HepG2 (cell line): ENCODE data around the gene EXOC6B. TPM values are rescaled to one million over a fixed set of nuclear protein-coding genes. Genes with fewer than 3 reads are reported as not detected.

Experiments used
- ARNT ChIP-seq: fragments of 450-650 bp; IDR thresholded peaks from 2 replicates; pipeline ENCODE4 v1.6.1; 2017
- CBFB ChIP-seq: sonication (generic); formaldehyde crosslinking; IDR thresholded peaks from 2 replicates; pipeline ENCODE4 v1.4.0; 2020; ENCODE audit warnings: missing genetic modification reagents
- FOXA1 ChIP-seq, 2 experiments: fragments of 450-650 bp in 1 of 2; sonication (generic) in 1 of 2; formaldehyde crosslinking in 1 of 2; IDR thresholded peaks; 2 replicates each; pipeline versions ENCODE4 v1.4.0 to v1.6.1; 2016 to 2020; ENCODE audit warnings: missing genetic modification reagents in 1 of 2
- FOXP1 ChIP-seq, 2 experiments: fragments of 450-650 bp in 1 of 2; IDR thresholded peaks; 2 replicates each; pipeline ENCODE4 v1.6.1; 2017 to 2018; ENCODE audit warnings: antibody characterized with exemption in 1 of 2
- KMT2B ChIP-seq: IDR thresholded peaks from 2 replicates; pipeline ENCODE4 v1.6.1; 2016; ENCODE audit warnings: missing genetic modification reagents, missing compliant biosample characterization
- LCORL ChIP-seq, 2 experiments: fragments of 450-650 bp in 1 of 2; sonication (generic) in 1 of 2; formaldehyde crosslinking in 1 of 2; IDR thresholded peaks; 2 replicates each; pipeline versions ENCODE4 v1.5.0 to v1.6.1; 2017 to 2020; ENCODE audit warnings: antibody characterized with exemption in 1 of 2, missing genetic modification reagents in 1 of 2
- NFE2 ChIP-seq: sonication (generic); formaldehyde crosslinking; IDR thresholded peaks from 2 replicates; pipeline ENCODE4 v1.4.0; 2020; ENCODE audit warnings: missing genetic modification reagents
- NKX3-1 ChIP-seq: sonication (generic); formaldehyde crosslinking; IDR thresholded peaks from 2 replicates; pipeline ENCODE4 v1.5.0; 2020; ENCODE audit warnings: missing genetic modification reagents
- NR2F2 ChIP-seq: IDR thresholded peaks from 2 replicates; pipeline ENCODE4 v1.6.1; 2012; ENCODE audit warnings: low read depth, inconsistent platforms, borderline replicate concordance
- NR2F6 ChIP-seq, 2 experiments: IDR thresholded peaks; 2 replicates each; pipeline ENCODE4 v1.6.1; 2016; ENCODE audit warnings: antibody characterized with exemption in 1 of 2, mild to moderate bottlenecking in 1 of 2
- RXRA ChIP-seq: sonication (generic); formaldehyde crosslinking; IDR thresholded peaks from 2 replicates; pipeline ENCODE4 v1.5.1; 2020; ENCODE audit warnings: missing genetic modification reagents
- RXRB ChIP-seq: IDR thresholded peaks from 2 replicates; pipeline ENCODE4 v1.6.1; 2016; ENCODE audit warnings: borderline replicate concordance, missing genetic modification reagents, missing compliant biosample characterization
- SKI ChIP-seq: fragments of 450-650 bp; IDR thresholded peaks from one replicate; pipeline ENCODE4 v1.6.1; 2018; ENCODE audit warnings: mild to moderate bottlenecking; ENCODE audit not compliant: partially characterized antibody
- SRF ChIP-seq: IDR thresholded peaks from 2 replicates; pipeline ENCODE4 v1.6.1; 2011; ENCODE audit warnings: mild to moderate bottlenecking, low read depth, low read length, moderate library complexity
- SSRP1 ChIP-seq: IDR thresholded peaks from 2 replicates; pipeline ENCODE4 v1.6.1; 2016; ENCODE audit warnings: control low read depth
- TARDBP ChIP-seq: sonication (generic); formaldehyde crosslinking; IDR thresholded peaks from 2 replicates; pipeline ENCODE4 v1.8.0; 2022; ENCODE audit warnings: mild to moderate bottlenecking, missing genetic modification reagents
- TBL1XR1 ChIP-seq: fragments of 150-350 bp; IDR thresholded peaks from 2 replicates; pipeline ENCODE4 v1.6.1; 2014; ENCODE audit warnings: borderline replicate concordance, low read length; ENCODE audit not compliant: partially characterized antibody
- TP53 ChIP-seq: sonication (generic); formaldehyde crosslinking; conservative IDR thresholded peaks from 2 replicates; pipeline ENCODE4 v1.4.0; 2020; ENCODE audit warnings: missing genetic modification reagents
- polyA plus RNA-seq, 8 experiments: library from polyadenylated mRNA; depleted of rRNA in 3 of 8; stranded (reverse) in 7 of 8; unstranded in 1 of 8; fragments of >200 nt; fragmentation: Illumina TruSeq in 4 of 8; extraction: Trizol in 4 of 8; gene quantifications; 2 replicates each; pipeline versions ENCODE4 v1.2.1 to v1.2.3, GENCODE V29; 2011 to 2016; ENCODE audit warnings: low read depth in 4 of 8, missing spikeins in 1 of 8, mixed read lengths in 1 of 8; ENCODE audit not compliant: insufficient read depth in 1 of 8
- total RNA-seq, 5 experiments: library from RNA; depleted of rRNA; stranded (reverse); fragments of >200 nt; fragmentation: Illumina TruSeq; extraction: Trizol; gene quantifications; 2 replicates each; pipeline ENCODE4 v1.2.3, GENCODE V29; 2016; ENCODE audit warnings: low read depth in 1 of 5
- TF ChIP-seq, protein P1 (sequence below): fragments of 450-650 bp; IDR thresholded peaks from 2 replicates; pipeline ENCODE4 v1.6.1; 2016
- TF ChIP-seq, protein P2 (sequence below): sonication (generic); formaldehyde crosslinking; IDR thresholded peaks from 2 replicates; pipeline ENCODE4 v1.4.0; 2020; ENCODE audit warnings: missing genetic modification reagents, mild to moderate bottlenecking, borderline replicate concordance
- TF ChIP-seq, protein P3 (sequence below), 2 experiments: sonication (generic) in 1 of 2; formaldehyde crosslinking in 1 of 2; IDR thresholded peaks; 2 replicates each; pipeline versions ENCODE4 v1.4.0 to v1.6.1; 2016 to 2020; ENCODE audit warnings: borderline replicate concordance in 1 of 2, low read depth in 1 of 2, mild to moderate bottlenecking in 1 of 2, missing genetic modification reagents in 1 of 2
- TF ChIP-seq, protein P4 (sequence below): sonication (generic); formaldehyde crosslinking; conservative IDR thresholded peaks from 2 replicates; pipeline ENCODE4 v1.4.0; 2020; ENCODE audit warnings: missing genetic modification reagents

EXOC6B gene
- total and polyA plus RNA-seq, 2 of the 13 experiments (the other 11 are each of a cell fraction or from before 2014, with no cell fraction given) = 9.1 to 15.9 TPM

DNA sequence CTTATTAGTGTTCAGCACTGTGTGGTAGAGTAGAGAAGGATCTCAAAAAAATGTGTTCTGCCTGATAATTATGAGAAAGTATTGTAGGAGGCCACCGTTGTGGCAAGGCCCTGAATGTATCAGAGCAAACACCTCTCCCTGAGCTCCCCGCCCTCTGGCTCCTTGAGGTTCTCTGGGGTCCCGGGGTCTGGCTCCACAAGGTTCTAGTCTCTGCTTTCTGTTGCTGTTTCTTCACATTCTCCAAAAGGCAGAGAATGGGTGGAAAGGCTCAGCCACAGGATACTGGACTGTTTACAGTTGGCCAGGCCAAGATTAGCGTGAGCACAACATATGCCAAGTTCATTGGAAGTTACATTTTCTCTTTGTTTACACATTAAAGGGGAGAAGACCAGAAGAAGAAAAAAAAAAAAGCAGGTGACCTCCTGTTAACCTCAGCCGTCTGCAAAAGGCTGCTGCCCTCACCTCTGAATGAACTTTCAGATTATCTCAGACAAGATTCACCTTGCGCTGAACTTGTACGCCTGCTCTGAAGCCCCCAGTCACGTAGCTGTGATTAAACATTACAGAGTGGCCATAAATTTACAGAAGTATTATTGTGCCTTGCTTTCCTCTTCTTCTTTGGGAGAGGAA, 621.6 kb downstream of the EXOC6B start (continued):
- TF ChIP-seq TBL1XR1 (peak; percentile 37), KMT2B (CRISPR knock-in tag) (no peak), FOXP1 (IDR thresholded peaks at IDR 0.05) (no peak), FOXP1 (CRISPR knock-in tag; IDR thresholded peaks at IDR 0.05) (peak; percentile 49; the same call in 1 of the 2 replicates), NFE2 (CRISPR knock-in tag) (no peak), RXRA (CRISPR knock-in tag) (peak; percentile 91; the same call in 1 of the 2 replicates), CBFB (CRISPR knock-in tag) (no peak), NKX3-1 (CRISPR knock-in tag) (no peak), SKI (peak; percentile 60), LCORL (IDR thresholded peaks at IDR 0.05) (no peak), LCORL (CRISPR knock-in tag; IDR thresholded peaks at IDR 0.05) (0 out of 2 replicates have a peak, but pooled peaks have one; percentile 38), TP53 (CRISPR knock-in tag) (no peak), FOXA1 (IDR thresholded peaks at IDR 0.05) (no peak), FOXA1 (CRISPR knock-in tag; IDR thresholded peaks at IDR 0.05) (peak; percentile 51), RXRB (CRISPR knock-in tag) (peak; percentile 88), SSRP1 (CRISPR knock-in tag) (0 out of 2 replicates have a peak, but pooled peaks have one; percentile 30), ARNT (no peak), TARDBP (CRISPR knock-in tag) (peak; percentile 46; the same call in 1 of the 2 replicates), SRF (no peak), NR2F2 (peak; percentile 37; the same call in 1 of the 2 replicates), NR2F6 (IDR thresholded peaks at IDR 0.05) (0 out of 2 replicates have a peak, but pooled peaks have one; percentile 29), NR2F6 (CRISPR knock-in tag; IDR thresholded peaks at IDR 0.05) (no peak)
- TF ChIP-seq, protein P1, sequence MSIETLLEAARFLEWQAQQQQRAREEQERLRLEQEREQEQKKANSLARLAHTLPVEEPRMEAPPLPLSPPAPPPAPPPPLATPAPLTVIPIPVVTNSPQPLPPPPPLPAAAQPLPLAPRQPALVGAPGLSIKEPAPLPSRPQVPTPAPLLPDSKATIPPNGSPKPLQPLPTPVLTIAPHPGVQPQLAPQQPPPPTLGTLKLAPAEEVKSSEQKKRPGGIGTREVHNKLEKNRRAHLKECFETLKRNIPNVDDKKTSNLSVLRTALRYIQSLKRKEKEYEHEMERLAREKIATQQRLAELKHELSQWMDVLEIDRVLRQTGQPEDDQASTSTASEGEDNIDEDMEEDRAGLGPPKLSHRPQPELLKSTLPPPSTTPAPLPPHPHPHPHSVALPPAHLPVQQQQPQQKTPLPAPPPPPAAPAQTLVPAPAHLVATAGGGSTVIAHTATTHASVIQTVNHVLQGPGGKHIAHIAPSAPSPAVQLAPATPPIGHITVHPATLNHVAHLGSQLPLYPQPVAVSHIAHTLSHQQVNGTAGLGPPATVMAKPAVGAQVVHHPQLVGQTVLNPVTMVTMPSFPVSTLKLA = no peak
- TF ChIP-seq, protein P2, sequence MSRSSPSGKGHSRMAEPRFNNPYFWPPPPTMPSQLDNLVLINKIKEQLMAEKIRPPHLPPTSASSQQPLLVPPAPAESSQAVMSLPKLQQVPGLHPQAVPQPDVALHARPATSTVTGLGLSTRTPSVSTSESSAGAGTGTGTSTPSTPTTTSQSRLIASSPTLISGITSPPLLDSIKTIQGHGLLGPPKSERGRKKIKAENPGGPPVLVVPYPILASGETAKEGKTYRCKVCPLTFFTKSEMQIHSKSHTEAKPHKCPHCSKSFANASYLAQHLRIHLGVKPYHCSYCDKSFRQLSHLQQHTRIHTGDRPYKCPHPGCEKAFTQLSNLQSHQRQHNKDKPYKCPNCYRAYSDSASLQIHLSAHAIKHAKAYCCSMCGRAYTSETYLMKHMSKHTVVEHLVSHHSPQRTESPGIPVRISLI (CRISPR knock-in tag) = peak; percentile 85
- TF ChIP-seq, protein P3, sequence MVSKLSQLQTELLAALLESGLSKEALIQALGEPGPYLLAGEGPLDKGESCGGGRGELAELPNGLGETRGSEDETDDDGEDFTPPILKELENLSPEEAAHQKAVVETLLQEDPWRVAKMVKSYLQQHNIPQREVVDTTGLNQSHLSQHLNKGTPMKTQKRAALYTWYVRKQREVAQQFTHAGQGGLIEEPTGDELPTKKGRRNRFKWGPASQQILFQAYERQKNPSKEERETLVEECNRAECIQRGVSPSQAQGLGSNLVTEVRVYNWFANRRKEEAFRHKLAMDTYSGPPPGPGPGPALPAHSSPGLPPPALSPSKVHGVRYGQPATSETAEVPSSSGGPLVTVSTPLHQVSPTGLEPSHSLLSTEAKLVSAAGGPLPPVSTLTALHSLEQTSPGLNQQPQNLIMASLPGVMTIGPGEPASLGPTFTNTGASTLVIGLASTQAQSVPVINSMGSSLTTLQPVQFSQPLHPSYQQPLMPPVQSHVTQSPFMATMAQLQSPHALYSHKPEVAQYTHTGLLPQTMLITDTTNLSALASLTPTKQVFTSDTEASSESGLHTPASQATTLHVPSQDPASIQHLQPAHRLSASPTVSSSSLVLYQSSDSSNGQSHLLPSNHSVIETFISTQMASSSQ (IDR thresholded peaks at IDR 0.05; ENCODE audit: low read depth) = no peak
- TF ChIP-seq, protein P3 (CRISPR knock-in tag; IDR thresholded peaks at IDR 0.05; ENCODE audit: borderline replicate concordance) = 0 out of 2 replicates have a peak, but pooled peaks have one; percentile 30
- TF ChIP-seq, protein P4, sequence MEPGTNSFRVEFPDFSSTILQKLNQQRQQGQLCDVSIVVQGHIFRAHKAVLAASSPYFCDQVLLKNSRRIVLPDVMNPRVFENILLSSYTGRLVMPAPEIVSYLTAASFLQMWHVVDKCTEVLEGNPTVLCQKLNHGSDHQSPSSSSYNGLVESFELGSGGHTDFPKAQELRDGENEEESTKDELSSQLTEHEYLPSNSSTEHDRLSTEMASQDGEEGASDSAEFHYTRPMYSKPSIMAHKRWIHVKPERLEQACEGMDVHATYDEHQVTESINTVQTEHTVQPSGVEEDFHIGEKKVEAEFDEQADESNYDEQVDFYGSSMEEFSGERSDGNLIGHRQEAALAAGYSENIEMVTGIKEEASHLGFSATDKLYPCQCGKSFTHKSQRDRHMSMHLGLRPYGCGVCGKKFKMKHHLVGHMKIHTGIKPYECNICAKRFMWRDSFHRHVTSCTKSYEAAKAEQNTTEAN (CRISPR knock-in tag) = no peak
